Measurements from ENCODE around the gene TBC1D22A. TPM values are rescaled to one million over a fixed set of nuclear protein-coding genes. Genes with fewer than 3 reads are reported as not detected.

Gene TBC1D22A
- total RNA-seq, 1 donor from 2014 or later: 20.1 TPM

- no peak for DNase-seq (ENCODE audit: low spot score)
- intact Hi-C loops (cut with DNase I): no loop called here
Measured at GRCh38 chr22:47086596-47087248, 324.3 kb downstream of the TBC1D22A start.

- intact Hi-C loops (cut with DNase I): no loop called here
- DNase-seq (ENCODE audit: low spot score): no peak
Measured at GRCh38 chr22:47088480-47089158, 326.2 kb downstream of the TBC1D22A start.

- intact Hi-C loops (cut with DNase I): no loop called here
- no peak for DNase-seq (ENCODE audit: low spot score)
Measured at GRCh38 chr22:47089374-47089773, 326.9 kb downstream of the TBC1D22A start.

GRCh38 chr22:47089796-47090460 lies 327.5 kb downstream of the TBC1D22A start:
- intact Hi-C loops (cut with DNase I): no loop called here
- DNase-seq (ENCODE audit: low spot score): no peak

GRCh38 chr22:47090591-47091245 lies 328.3 kb downstream of the TBC1D22A start:
- DNase-seq (ENCODE audit: low spot score): no peak
- intact Hi-C loops (cut with DNase I): no loop called here

GRCh38 chr22:47091246-47091651 lies 328.8 kb downstream of the TBC1D22A start:
- DNase-seq (ENCODE audit: low spot score): no peak
- intact Hi-C loops (cut with DNase I): no loop called here

GRCh38 chr22:47091921-47092700 lies 329.7 kb downstream of the TBC1D22A start:
- DNase-seq (ENCODE audit: low spot score): no peak
- intact Hi-C loops (cut with DNase I): no loop called here

GRCh38 chr22:47092896-47093311 lies 330.5 kb downstream of the TBC1D22A start:
- DNase-seq (ENCODE audit: low spot score): no peak
- intact Hi-C loops (cut with DNase I): no loop called here

- DNase-seq (ENCODE audit: low spot score): no peak
- intact Hi-C loops (cut with DNase I): no loop called here
Measured at GRCh38 chr22:47093720-47094119, 331.3 kb downstream of the TBC1D22A start.

GRCh38 chr22:47094861-47095330 lies 332.4 kb downstream of the TBC1D22A start:
- intact Hi-C loops (cut with DNase I): no loop called here
- no peak for DNase-seq (ENCODE audit: low spot score)

GRCh38 chr22:47095395-47096122 lies 333.1 kb downstream of the TBC1D22A start:
- intact Hi-C loops (cut with DNase I): no loop called here
- DNase-seq (ENCODE audit: low spot score): no peak

- intact Hi-C loops (cut with DNase I): no loop called here
- DNase-seq (ENCODE audit: low spot score): no peak
Measured at GRCh38 chr22:47098121-47098520, 335.7 kb downstream of the TBC1D22A start.

- intact Hi-C loops (cut with DNase I): no loop called here
- DNase-seq (ENCODE audit: low spot score): no peak
Measured at GRCh38 chr22:47098554-47098953, 336.1 kb downstream of the TBC1D22A start.

GRCh38 chr22:47100019-47100418 lies 337.6 kb downstream of the TBC1D22A start:
- intact Hi-C loops (cut with DNase I): no loop called here
- no peak for DNase-seq (ENCODE audit: low spot score)

- DNase-seq (ENCODE audit: low spot score): no peak
- intact Hi-C loops (cut with DNase I): no loop called here
Measured at GRCh38 chr22:47100646-47101200, 338.3 kb downstream of the TBC1D22A start.

- DNase-seq (ENCODE audit: low spot score): no peak
- intact Hi-C loops (cut with DNase I): no loop called here
Measured at GRCh38 chr22:47101321-47101885, 339.0 kb downstream of the TBC1D22A start.

- intact Hi-C loops (cut with DNase I): no loop called here
- no peak for DNase-seq (ENCODE audit: low spot score)
Measured at GRCh38 chr22:47102081-47102480, 339.6 kb downstream of the TBC1D22A start.

- no peak for DNase-seq (ENCODE audit: low spot score)
- intact Hi-C loops (cut with DNase I): no loop called here
Measured at GRCh38 chr22:47102648-47103047, 340.2 kb downstream of the TBC1D22A start.
